Measurements from ENCODE around the gene SMPD4. TPM values are rescaled to one million over a fixed set of nuclear protein-coding genes. Genes with fewer than 3 reads are reported as not detected.
"Not testable (repeated sequence)": the region's sequence is repeated elsewhere in the genome, so short reads cannot be mapped to it uniquely, and the experiment has no call there.

The SMPD4 gene
- total and polyA plus RNA-seq, 9 of the 15 experiments (the other 6 are each of a cell fraction or from before 2014, with no cell fraction given), result 7.5 to 123 (median 35.7) TPM

- Histone ChIP-seq H3K79me2 (ENCODE audit: control insufficient read depth, insufficient read depth, low read length) (no peaks in the 10 kb centered on the region), H4K20me1 (replicated peaks; ENCODE audit: control insufficient read depth, insufficient read depth, low read length) (no peaks in the 10 kb centered on the region; the same call in 1 of the 2 replicates), H3K36me3 (ENCODE audit: control insufficient read depth, insufficient read depth, low read length) (peaks cover 60% of the 10 kb centered on the region; the same call in 1 of the 3 replicates), H3K9ac (ENCODE audit: insufficient read depth in 1 of 2, low read depth in 2 of 2, low read length in 2 of 2) (no peak overlapping the region), H2AFZ (ENCODE audit: low read depth, low read length) (no peak overlapping the region), H3K9me1 (ENCODE audit: control insufficient read depth, insufficient read depth, low read length) (no peaks in the 10 kb centered on the region), H3K4me2 (ENCODE audit: insufficient read depth, low read length) (no peak overlapping the region), H3K4me1 (replicated peaks in 1 of 2; ENCODE audit: control insufficient read depth in 2 of 2, insufficient read depth in 2 of 2, low read length in 2 of 2) (peaks cover 0 to 43% of the 10 kb centered on the region in 2 experiments; a peak in 3 of 5 replicates), H3K27me3 (ENCODE audit: control insufficient read depth in 2 of 2, insufficient read depth in 2 of 2, low read length in 2 of 2) (no peaks in the 10 kb centered on the region), H3K4me3 (no peak overlapping the region), H3K27ac (ENCODE audit: extremely low read depth, low read depth, low read length) (no peak overlapping the region), H3K9me3 (replicated peaks; ENCODE audit: control insufficient read depth, insufficient read depth, low read depth, low read length) (no peaks in the 10 kb centered on the region)
- ChIA-PET POLR2A (no interaction called here), CTCF (ENCODE audit: low intra/inter-chr PET ratio) (no interaction called here)
- TF ChIP-seq POLR2A (conservative IDR thresholded peaks at IDR 0.05) (peak; percentile 25; the same call in 1 of the 2 replicates), RBFOX2 (IDR thresholded peaks at IDR 0.05; ENCODE audit: low read depth, low read length) (0 out of 2 replicates have a peak, but pooled peaks have one; percentile 17), NCOA1 (IDR thresholded peaks at IDR 0.05; ENCODE audit: low read depth) (no peak), LEF1 (IDR thresholded peaks at IDR 0.05) (no peak)
- FAIRE-seq (no peak), DNase-seq (ENCODE audit: extremely low read depth in 1 of 4, low spot score in 3 of 4) (no peak), ATAC-seq (no peak)
- intact Hi-C loops (cut with micrococcal nuclease), result no loop called here
- BruUV-seq (replicated peaks), result no TSS peak
- 90% methylated on average over 9 of the region's 9 CpGs for WGBS (ENCODE audit: insufficient coverage, low coverage, missing lambda C conversion rate)
- in situ Hi-C loops (cut with MboI), result no loop called here
Observed at GRCh38 chr2:130158631-130159030, 22.8 kb downstream of the SMPD4 start.

DNA sequence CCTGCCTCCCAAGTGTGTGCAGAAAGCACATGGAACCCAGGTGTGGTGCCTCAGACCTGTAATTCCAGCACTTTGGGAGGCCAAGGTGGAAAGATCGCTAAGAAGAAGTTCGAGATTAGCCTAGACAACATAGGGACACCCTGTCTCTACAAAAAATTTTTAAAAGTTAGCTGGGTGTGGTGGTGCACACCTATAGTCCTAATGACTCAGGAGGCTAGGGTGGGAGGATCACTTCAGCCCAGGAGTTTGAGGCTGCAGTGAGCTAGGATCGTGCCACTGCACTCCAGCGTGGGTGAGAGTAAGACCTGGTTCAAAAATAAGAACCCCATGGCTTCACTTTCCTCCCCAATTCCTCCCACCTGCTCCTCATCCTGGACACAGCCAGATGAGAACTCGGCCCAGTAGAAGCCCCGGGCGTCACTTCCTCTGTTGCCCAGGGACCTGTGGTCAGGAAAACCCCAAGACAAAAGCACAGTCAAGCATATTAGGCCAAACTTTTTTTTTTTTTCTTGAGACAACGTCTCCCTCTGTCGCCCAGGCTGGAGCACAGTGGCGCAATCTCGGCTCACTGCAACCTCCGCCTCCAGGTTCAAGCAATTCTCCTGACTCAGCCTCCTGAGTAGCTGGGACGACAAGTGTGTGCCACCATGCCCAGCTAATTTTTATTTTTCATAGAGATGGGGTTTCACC is 23.4 kb downstream of the SMPD4 start:
- H3K36me3 ChIP-seq (ENCODE audit: control insufficient read depth, insufficient read depth, low read length), result peaks cover 60% of the 10 kb centered on the region; the same call in 1 of the 3 replicates
- CTCF ChIA-PET (ENCODE audit: low intra/inter-chr PET ratio); BruUV-seq (replicated peaks); ATAC-seq; H3K4me3 ChIP-seq; DNase-seq (ENCODE audit: extremely low read depth in 1 of 4, low spot score in 3 of 4); H4K20me1 ChIP-seq (replicated peaks; ENCODE audit: control insufficient read depth, insufficient read depth, low read length); H3K9me3 ChIP-seq (replicated peaks; ENCODE audit: control insufficient read depth, insufficient read depth, low read depth, low read length); in situ Hi-C loops (cut with MboI); H3K79me2 ChIP-seq (ENCODE audit: control insufficient read depth, insufficient read depth, low read length); H3K27me3 ChIP-seq (ENCODE audit: control insufficient read depth in 2 of 2, insufficient read depth in 2 of 2, low read length in 2 of 2); POLR2A ChIA-PET; H2AFZ ChIP-seq (ENCODE audit: low read depth, low read length); H3K9me1 ChIP-seq (ENCODE audit: control insufficient read depth, insufficient read depth, low read length); FAIRE-seq; H3K4me2 ChIP-seq (ENCODE audit: insufficient read depth, low read length); H3K9ac ChIP-seq (ENCODE audit: insufficient read depth in 1 of 2, low read depth in 2 of 2, low read length in 2 of 2); H3K27ac ChIP-seq (ENCODE audit: extremely low read depth, low read depth, low read length): not testable (repeated sequence)
- 84% methylated on average over 9 of the region's 13 CpGs for WGBS (ENCODE audit: insufficient coverage, low coverage, missing lambda C conversion rate)
- intact Hi-C loops (cut with micrococcal nuclease), result loop anchor here (2.0 kb wide), 1 partner anchor 175 kb away; no protein-coding TSS in a partner anchor
- peaks cover 0 to 42% of the 10 kb centered on the region in 2 experiments; a peak in 3 of 5 replicates for H3K4me1 ChIP-seq (replicated peaks in 1 of 2; ENCODE audit: control insufficient read depth in 2 of 2, insufficient read depth in 2 of 2, low read length in 2 of 2)
